A673 (cell line): ENCODE results near the gene PARN. TPM values are rescaled to one million over a fixed set of nuclear protein-coding genes. Genes with fewer than 3 reads are reported as not detected.

Experiments
- BruUV-seq: library from RNA; stranded (reverse); fragments of 400-500 nt; replicated peaks from 2 replicates; lab custom pipeline; 2021; lab: Mats Ljungman, UMichigan
- CTCF ChIA-PET: fragments of 300-600 bp; sonication (Branson Sonifier 250); formaldehyde crosslinking; loops from one replicate; lab custom pipeline; 2022; ENCODE audit warnings: antibody characterized with exemption; lab: Charles Lee
- POLR2A ChIA-PET: fragments of 300-600 bp; sonication (Branson Sonifier 250); formaldehyde crosslinking; loops from one replicate; lab custom pipeline; 2022; ENCODE audit warnings: antibody characterized with exemption; ENCODE audit not compliant: low non-redundant PET; lab: Charles Lee
- DNase-seq: peaks from one replicate; pipeline ENCODE4 v3.0.0-alpha.2; 2015; ENCODE audit warnings: low spot score
- H3K27ac ChIP-seq: fragments of 200-600 bp; sonication (generic); 2 replicates; pipeline ENCODE4 v1.5.1; 2016; ENCODE audit warnings: mixed run types, low read depth, mild to moderate bottlenecking, mixed read lengths, antibody characterized with exemption, low read length; ENCODE audit not compliant: poor library complexity, severe bottlenecking
- H3K27me3 ChIP-seq: fragments of 200-600 bp; sonication (generic); replicated peaks from 2 replicates; pipeline ENCODE4 v1.6.1; 2017; ENCODE audit warnings: mixed run types, low read depth, mild to moderate bottlenecking, mixed read lengths, antibody characterized with exemption, low read length; ENCODE audit not compliant: insufficient read depth, poor library complexity
- H3K36me3 ChIP-seq: fragments of 200-600 bp; sonication (generic); 2 replicates; pipeline ENCODE4 v1.6.1; 2016; ENCODE audit warnings: mixed run types, mild to moderate bottlenecking, mixed read lengths, antibody characterized with exemption, low read length; ENCODE audit not compliant: insufficient read depth, poor library complexity, severe bottlenecking
- H3K4me1 ChIP-seq: fragments of 200-600 bp; sonication (generic); 2 replicates; pipeline ENCODE4 v1.6.1; 2017; ENCODE audit warnings: mixed run types, mild to moderate bottlenecking, mixed read lengths, antibody characterized with exemption, low read length; ENCODE audit not compliant: insufficient read depth, poor library complexity, severe bottlenecking
- H3K4me3 ChIP-seq: fragments of 200-600 bp; sonication (generic); 2 replicates; pipeline ENCODE4 v1.5.1; 2016; ENCODE audit warnings: low read depth, mixed run types, mild to moderate bottlenecking, mixed read lengths, low read length; ENCODE audit not compliant: poor library complexity, severe bottlenecking
- H3K9me3 ChIP-seq: fragments of 200-600 bp; sonication (generic); 2 replicates; pipeline ENCODE4 v1.6.1; 2016; ENCODE audit warnings: mixed run types, low read depth, mild to moderate bottlenecking, mixed read lengths, antibody characterized with exemption, low read length; ENCODE audit not compliant: poor library complexity, severe bottlenecking
- EZH2 ChIP-seq: fragments of 200-600 bp; sonication (generic); IDR thresholded peaks from 2 replicates; pipeline ENCODE4 v1.6.1; 2017; ENCODE audit warnings: borderline replicate concordance, low read depth, mild to moderate bottlenecking, mixed read lengths, antibody characterized with exemption, low read length; ENCODE audit not compliant: poor library complexity, severe bottlenecking
- intact Hi-C: fragments of 100-400 bp; cut with micrococcal nuclease; formaldehyde crosslinking; loops from one replicate; pipeline ENCODE4 v1.10.0; 2022; ENCODE audit not compliant: unreplicated experiment
- total RNA-seq: library from RNA; stranded (reverse); gene quantifications from 2 replicates; pipeline ENCODE4 v1.2.3, GENCODE V29; 2021
- TF ChIP-seq, protein P1 (sequence below): fragments of 300-800, 200-600 bp; sonication (generic); conservative IDR thresholded peaks from 2 replicates; pipeline ENCODE4 v1.5.1; 2017; ENCODE audit warnings: low read depth, mild to moderate bottlenecking, antibody characterized with exemption, low read length, moderate library complexity, mixed read lengths

Gene PARN
- total RNA-seq, 1 experiment from 2014 or later = 37.5 TPM

DNA sequence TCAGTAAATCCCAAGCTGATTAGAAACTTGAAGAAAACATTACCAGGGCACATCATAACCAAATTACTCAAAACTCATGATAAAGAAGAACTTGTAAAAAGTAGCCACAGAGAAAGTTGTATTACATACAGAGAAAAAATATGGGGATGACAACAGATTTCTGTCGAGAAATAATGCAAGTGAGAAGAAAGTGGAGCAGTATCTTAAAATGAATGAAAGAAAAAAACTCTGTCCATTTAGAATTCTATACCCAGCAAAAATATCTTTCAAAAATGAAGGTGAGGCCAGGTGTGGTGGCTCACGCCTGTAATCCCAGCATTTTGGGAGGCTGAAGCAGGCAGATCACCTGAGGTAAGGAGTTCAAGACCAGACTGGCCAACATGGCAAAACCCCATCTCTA lies 165.9 kb downstream of the PARN start:
- intact Hi-C loops = no loop called here
- CTCF ChIA-PET = no interaction called here
- Histone ChIP-seq H3K27ac (no peak overlapping the region), H3K4me1 (no peaks in the 10 kb centered on the region), H3K27me3 (no peaks in the 10 kb centered on the region), H3K36me3 (no peaks in the 10 kb centered on the region), H3K4me3 (no peak overlapping the region), H3K9me3 (peaks cover 14% of the 10 kb centered on the region)
- no TSS peak for BruUV-seq
- TF ChIP-seq, protein P1, sequence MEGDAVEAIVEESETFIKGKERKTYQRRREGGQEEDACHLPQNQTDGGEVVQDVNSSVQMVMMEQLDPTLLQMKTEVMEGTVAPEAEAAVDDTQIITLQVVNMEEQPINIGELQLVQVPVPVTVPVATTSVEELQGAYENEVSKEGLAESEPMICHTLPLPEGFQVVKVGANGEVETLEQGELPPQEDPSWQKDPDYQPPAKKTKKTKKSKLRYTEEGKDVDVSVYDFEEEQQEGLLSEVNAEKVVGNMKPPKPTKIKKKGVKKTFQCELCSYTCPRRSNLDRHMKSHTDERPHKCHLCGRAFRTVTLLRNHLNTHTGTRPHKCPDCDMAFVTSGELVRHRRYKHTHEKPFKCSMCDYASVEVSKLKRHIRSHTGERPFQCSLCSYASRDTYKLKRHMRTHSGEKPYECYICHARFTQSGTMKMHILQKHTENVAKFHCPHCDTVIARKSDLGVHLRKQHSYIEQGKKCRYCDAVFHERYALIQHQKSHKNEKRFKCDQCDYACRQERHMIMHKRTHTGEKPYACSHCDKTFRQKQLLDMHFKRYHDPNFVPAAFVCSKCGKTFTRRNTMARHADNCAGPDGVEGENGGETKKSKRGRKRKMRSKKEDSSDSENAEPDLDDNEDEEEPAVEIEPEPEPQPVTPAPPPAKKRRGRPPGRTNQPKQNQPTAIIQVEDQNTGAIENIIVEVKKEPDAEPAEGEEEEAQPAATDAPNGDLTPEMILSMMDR = no peak
- TF ChIP-seq EZH2 = no peak
- POLR2A ChIA-PET = no interaction called here
- no peak for DNase-seq

DNA sequence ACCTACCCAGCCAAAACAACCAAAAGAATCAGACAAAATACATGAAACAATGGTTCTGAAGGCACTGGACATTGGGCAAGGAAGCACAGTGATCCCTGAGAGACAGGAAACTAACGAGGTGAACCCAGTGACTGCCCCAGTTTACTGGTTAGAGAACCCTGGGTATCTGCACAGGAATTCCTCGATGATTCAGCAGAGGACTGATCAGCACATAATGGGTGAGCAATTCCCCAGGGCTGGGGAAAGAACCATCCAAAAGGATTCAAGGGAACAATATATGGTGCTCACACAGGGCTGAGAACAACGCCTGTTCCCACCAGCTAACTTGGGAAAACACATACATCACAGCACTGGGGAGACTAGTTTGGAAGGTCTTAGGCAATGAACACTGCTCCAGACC lies 167.2 kb downstream of the PARN start:
- Histone ChIP-seq H3K4me1 (no peaks in the 10 kb centered on the region), H3K9me3 (peaks cover 14% of the 10 kb centered on the region), H3K27me3 (no peaks in the 10 kb centered on the region), H3K36me3 (no peaks in the 10 kb centered on the region), H3K4me3 (no peak overlapping the region), H3K27ac (no peak overlapping the region)
- no peak for DNase-seq
- CTCF ChIA-PET = no interaction called here
- TF ChIP-seq, protein P1 = no peak
- TF ChIP-seq EZH2 = no peak
- POLR2A ChIA-PET = no interaction called here
- no TSS peak for BruUV-seq
- intact Hi-C loops = no loop called here

DNA sequence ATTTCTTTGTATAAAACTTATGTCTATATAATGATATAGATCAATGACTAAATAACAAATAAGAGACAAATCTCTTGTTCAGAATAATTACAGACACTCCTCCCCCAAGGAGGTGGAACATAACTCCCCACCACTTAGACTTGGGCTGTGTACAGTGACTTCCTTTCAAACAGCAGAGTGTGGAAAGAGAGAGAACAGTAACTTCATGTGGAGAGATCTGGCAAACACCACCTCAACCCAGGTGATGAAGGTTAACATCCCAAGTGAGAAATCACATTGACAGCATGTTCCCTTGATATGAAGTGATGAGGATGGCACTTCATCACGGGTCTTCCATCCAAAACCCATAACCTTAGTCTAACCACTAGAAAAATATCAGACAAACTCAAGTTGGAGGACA lies 169.3 kb downstream of the PARN start:
- CTCF ChIA-PET = no interaction called here
- TF ChIP-seq, protein P1 = no peak
- TF ChIP-seq EZH2 = no peak
- no TSS peak for BruUV-seq
- intact Hi-C loops = no loop called here
- H3K36me3 ChIP-seq = no peaks in the 10 kb centered on the region
- no peaks in the 10 kb centered on the region for H3K4me1 ChIP-seq
- no peak overlapping the region for H3K27ac ChIP-seq
- POLR2A ChIA-PET = no interaction called here
- no peak overlapping the region for H3K4me3 ChIP-seq
- DNase-seq = no peak
- no peaks in the 10 kb centered on the region for H3K27me3 ChIP-seq
- H3K9me3 ChIP-seq = peaks cover 14% of the 10 kb centered on the region
